Pancreas (tissue), 10 donors: Measurements from ENCODE around the gene SLC36A2. TPM values are rescaled to one million over a fixed set of nuclear protein-coding genes. Genes with fewer than 3 reads are reported as not detected.

Experiments
- ATAC-seq, 4 donors: fragments of 200-7000 bp; cut with Tn5 transposase; one replicate each; pipeline versions ENCODE4 v1.8.0 to v1.9.1; 2020; ENCODE audit warnings: mild to moderate bottlenecking in 4 of 4, moderate library complexity in 4 of 4
- DNase-seq, 6 donors: peaks; one replicate each; pipeline ENCODE4 v3.0.0-alpha.2; 2020
- FAIRE-seq: peaks from 2 replicates; lab custom pipeline; 2012; peaks lifted over from hg19 to GRCh38; lab: Jason Lieb, UNC
- H3K27ac ChIP-seq, 4 donors: fragments of 200-600 bp; sonication (generic); 1 replicate in 3 of 4; 2 replicates in 1 of 4; pipeline versions ENCODE4 v1.5.0 to v1.8.0; 2020
- H3K27me3 ChIP-seq, 4 donors: fragments of 200-600 bp; one replicate each; pipeline ENCODE4 v1.8.0; 2021
- H3K36me3 ChIP-seq, 3 donors: fragments of 200-600 bp; sonication (generic) in 1 of 3; one replicate each; pipeline versions ENCODE4 v1.5.0 to v1.8.0; 2020 to 2021
- H3K4me1 ChIP-seq, 3 donors: fragments of 200-600 bp; one replicate each; pipeline ENCODE4 v1.8.0; 2021
- H3K4me3 ChIP-seq, 4 donors: fragments of 200-600 bp; sonication (generic) in 2 of 4; one replicate each; pipeline versions ENCODE4 v1.5.0 to v1.8.0; 2020 to 2021
- H3K9me3 ChIP-seq, 4 donors: fragments of 200-600 bp; one replicate each; pipeline ENCODE4 v1.8.0; 2021
- CTCF ChIP-seq, 4 donors: fragments of 200-600 bp; sonication (generic) in 3 of 4; IDR thresholded peaks; one replicate each; pipeline versions ENCODE4 v1.5.0 to v1.8.0; 2021; ENCODE audit warnings: antibody characterized with exemption in 4 of 4
- WGBS, 2 donors: extraction: QIAGEN DNeasy Blood & Tissue Kit; methylation state at CpG; one replicate each; pipeline ENCODE4 v1.1.7; 2013; 5-methylcytosine and 5-hydroxymethylcytosine counted together
- intact Hi-C, 3 donors: fragments of 100-400 bp; cut with DNase I; formaldehyde crosslinking; loops; one replicate each; pipeline versions ENCODE4 v1.11.1 to v1.14.2; 2022
- polyA plus RNA-seq, 2 donors: library from polyadenylated mRNA; stranded (reverse); fragments of 200-250 nt; gene quantifications; one replicate each; pipeline ENCODE4 v1.2.3, GENCODE V29; 2013
- total RNA-seq, 6 donors: library from RNA; stranded (reverse); fragmentation: NEBNext Ultra II Directional in 4 of 6; extraction: Animal tissue kit (Norgen Biotek cat#: 25700) in 4 of 6; gene quantifications; one replicate each; pipeline versions ENCODE4 v1.2.1 to v1.2.4, GENCODE V29; 2021 to 2023
- donor health status: healthy with polysubstance abuse.
- donor health status: DM: no; HTN: no; CAD: no; lungs with moderate emphysema.
- donor health status: DM: no; HTN: no; CAD: no.
- donor health status: control.
- donor health status: control.
- donor health status: Bipolar disorder and iron deficiency.
- donor health status: DM: yes; HTN: yes; CAD: no.
- donor health status: DM: no; HTN: no; CAD: no.
- donor health status: DM: no; HTN: no; CAD: no.
- donor health status: DM: yes; HTN: yes; CAD: no.

The SLC36A2 gene
- total and polyA plus RNA-seq, 8 donors, result not detected

DNA sequence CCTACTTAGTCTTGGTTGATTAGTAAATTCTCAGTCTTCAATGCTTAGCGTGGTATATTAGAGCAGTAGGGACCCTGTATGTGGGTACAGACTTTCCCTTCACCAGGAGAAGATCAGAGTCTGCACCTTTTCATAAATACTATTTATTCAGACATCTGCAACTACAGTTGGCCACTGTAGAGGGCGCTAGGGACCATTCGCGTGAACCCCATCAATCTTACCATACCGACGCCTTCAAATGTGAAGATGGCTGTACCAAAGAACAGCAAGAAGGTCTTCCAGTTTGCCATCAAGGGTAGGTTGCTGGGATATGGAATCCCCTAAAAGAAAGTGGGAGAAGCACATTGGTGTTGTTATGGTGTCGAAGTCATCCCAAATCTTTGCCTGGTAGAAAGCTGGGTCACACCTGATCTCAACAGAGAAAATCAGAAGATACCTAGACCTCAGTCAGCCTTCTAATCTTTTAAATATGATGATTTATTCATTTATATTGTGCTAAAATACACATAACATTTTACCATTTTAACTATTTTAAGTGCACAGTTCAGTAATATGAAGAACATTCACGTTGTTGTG lies 62.9 kb downstream of the SLC36A2 start:
- Histone ChIP-seq H3K27me3 (no peaks in the 10 kb centered on the region), H3K4me1 (no peaks in the 10 kb centered on the region), H3K9me3 (no peaks in the 10 kb centered on the region), H3K36me3 (no peaks in the 10 kb centered on the region), H3K27ac (no peak overlapping the region), H3K4me3 (no peak overlapping the region)
- intact Hi-C loops, result no loop called here
- FAIRE-seq (no peak), ATAC-seq (no peak), DNase-seq (no peak)
- 31% methylated on average over 8 of the region's 8 CpGs for WGBS, 2 donors
- no peak for TF ChIP-seq CTCF (IDR thresholded peaks at IDR 0.05)

DNA sequence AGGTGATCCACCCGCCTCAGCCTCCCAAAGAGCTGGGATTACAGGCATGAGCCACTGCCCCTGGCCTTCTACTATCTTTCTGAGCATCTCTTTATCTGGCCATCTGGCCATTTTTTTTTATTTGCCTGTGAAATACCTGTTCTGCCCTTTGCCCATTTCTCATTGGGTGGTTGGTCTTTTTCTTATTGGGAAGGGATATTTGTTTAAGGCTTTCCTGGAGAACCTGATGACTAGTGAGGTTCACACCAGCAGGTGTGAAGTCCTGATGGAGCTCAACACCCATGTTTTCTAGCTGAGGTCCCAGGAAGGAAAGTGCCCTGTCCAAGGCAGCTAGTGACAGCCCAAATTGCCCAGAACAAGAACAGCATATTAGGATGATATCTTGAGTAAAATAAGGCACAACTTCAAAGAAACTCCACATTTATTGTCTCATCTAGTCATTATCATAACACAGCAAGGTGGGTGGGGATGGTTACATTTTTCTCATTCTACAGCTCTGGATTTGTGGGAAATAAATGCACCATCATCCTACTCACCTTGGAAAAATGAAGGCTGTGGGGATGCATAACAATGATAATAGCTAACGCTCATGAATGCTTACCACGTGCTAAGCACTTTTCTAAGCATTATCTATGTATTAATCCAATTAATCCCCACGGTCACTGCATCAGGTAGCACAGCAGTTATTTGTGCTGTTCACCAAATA lies 64.1 kb downstream of the SLC36A2 start:
- WGBS, 2 donors, result 65 to 78% methylated on average over 4 of the region's 4 CpGs
- no peak for TF ChIP-seq CTCF (IDR thresholded peaks at IDR 0.05)
- no peaks in the 10 kb centered on the region for H3K9me3 ChIP-seq
- no peaks in the 10 kb centered on the region for H3K36me3 ChIP-seq
- no peaks in the 10 kb centered on the region for H3K4me1 ChIP-seq
- no peak overlapping the region for H3K27ac ChIP-seq
- no peaks in the 10 kb centered on the region for H3K27me3 ChIP-seq
- ATAC-seq (no peak), FAIRE-seq (no peak), DNase-seq (no peak)
- intact Hi-C loops, result no loop called here
- H3K4me3 ChIP-seq, result no peak overlapping the region

- intact Hi-C loops, result no loop called here
- no peak for TF ChIP-seq CTCF (IDR thresholded peaks at IDR 0.05)
- Histone ChIP-seq H3K9me3 (no peaks in the 10 kb centered on the region), H3K4me3 (no peak overlapping the region), H3K27me3 (no peaks in the 10 kb centered on the region), H3K4me1 (no peaks in the 10 kb centered on the region), H3K36me3 (no peaks in the 10 kb centered on the region), H3K27ac (no peak overlapping the region)
- WGBS, 2 donors, result 88 to 97% methylated on average over 13 of the region's 13 CpGs
- DNase-seq (no peak), FAIRE-seq (no peak), ATAC-seq (no peak)
Observed at GRCh38 chr5:151281001-151281639, 66.2 kb downstream of the SLC36A2 start.

GRCh38 chr5:151280443-151280842 lies 66.9 kb downstream of the SLC36A2 start:
- ATAC-seq (no peak), FAIRE-seq (no peak)
- TF ChIP-seq CTCF (IDR thresholded peaks at IDR 0.05), result no peak

GRCh38 chr5:151278845-151279244 lies 68.5 kb downstream of the SLC36A2 start:
- DNase-seq, result no peak
- no peak for TF ChIP-seq CTCF (IDR thresholded peaks at IDR 0.05)
- H3K9me3 ChIP-seq, result no peaks in the 10 kb centered on the region
- intact Hi-C loops, result no loop called here
- H3K27ac ChIP-seq, result no peak overlapping the region
- WGBS, 2 donors, result 58 to 68% methylated on average over 5 of the region's 5 CpGs
- H3K4me3 ChIP-seq, result no peak overlapping the region
- no peaks in the 10 kb centered on the region for H3K27me3 ChIP-seq
- H3K36me3 ChIP-seq, result no peaks in the 10 kb centered on the region
- no peak for ATAC-seq
- H3K4me1 ChIP-seq, result no peaks in the 10 kb centered on the region
- no peak for FAIRE-seq

More at GRCh38 chr5:151280443-151280842, 66.9 kb downstream of the SLC36A2 start:
- H3K27me3 ChIP-seq, result no peaks in the 10 kb centered on the region
- no peaks in the 10 kb centered on the region for H3K4me1 ChIP-seq
- no peak for DNase-seq
- no peaks in the 10 kb centered on the region for H3K36me3 ChIP-seq
- WGBS, 2 donors, result 73 to 75% methylated on average over 2 of the region's 2 CpGs
- no peaks in the 10 kb centered on the region for H3K9me3 ChIP-seq
- H3K4me3 ChIP-seq, result no peak overlapping the region
- no peak overlapping the region for H3K27ac ChIP-seq
- intact Hi-C loops, result no loop called here
